Measurements from ENCODE around the gene DNAJB14. TPM values are rescaled to one million over a fixed set of nuclear protein-coding genes. Genes with fewer than 3 reads are reported as not detected.

DNAJB14 gene
- total RNA-seq, 1 experiment from 2014 or later, result 52.5 TPM

DNA sequence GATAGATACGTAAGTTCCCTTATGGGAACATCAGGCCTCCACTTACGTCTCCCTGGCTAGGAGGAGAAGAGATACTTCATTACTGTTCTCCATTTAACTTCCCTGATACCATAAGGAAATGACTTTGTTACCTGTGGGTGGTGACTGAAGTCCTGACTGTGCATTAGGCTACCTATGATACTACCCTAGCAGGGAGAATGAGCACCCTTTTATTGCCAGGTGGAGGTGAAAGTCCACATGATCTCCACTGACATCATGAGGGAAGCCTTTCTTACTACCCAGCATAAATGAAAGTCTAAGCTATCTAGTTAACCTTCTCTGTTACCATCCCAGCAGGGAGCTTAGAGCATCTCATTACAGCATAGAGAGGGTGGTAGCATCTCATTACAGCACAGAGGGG lies 27.8 kb downstream of the DNAJB14 start:
- H3K36me3 ChIP-seq (ENCODE audit: control insufficient read depth in 1 of 2, insufficient read depth in 2 of 2, low read length in 2 of 2), result peaks cover 0 to 16% of the 10 kb centered on the region in 2 experiments; a peak in 2 of 4 replicates
- no peaks in the 10 kb centered on the region for H3K9me2 ChIP-seq (ENCODE audit: insufficient read depth)
- POLR2A ChIA-PET, result no interaction called here
- no peak for ATAC-seq
- CTCF ChIA-PET, result no interaction called here
- peaks cover 11% of the 10 kb centered on the region; the same call in 1 of the 2 replicates for H3K79me2 ChIP-seq (ENCODE audit: insufficient read depth, low read length)
- H3K9ac ChIP-seq (ENCODE audit: low read length), result no peak overlapping the region
- H3K27me3 ChIP-seq (ENCODE audit: insufficient read depth, low read length), result no peaks in the 10 kb centered on the region
- RAD21 ChIA-PET (ENCODE audit: low non-redundant PET in 1 of 2, low total read pairs in 2 of 2, uncharacterized antibody in 2 of 2, unreplicated experiment in 2 of 2), result no interaction called here
- H3K27ac ChIP-seq (ENCODE audit: low read depth, low read length), result no peak overlapping the region
- H3K4me3 ChIP-seq (replicated peaks in 1 of 2; ENCODE audit: low read depth in 1 of 2, low read length in 2 of 2), result no peak overlapping the region
- TF ChIP-seq CTCF (IDR thresholded peaks at IDR 0.05 in 2 of 3, conservative IDR thresholded peaks at IDR 0.05 in 1 of 3; ENCODE audit: borderline replicate concordance in 1 of 3, insufficient read depth in 1 of 3, low read depth in 2 of 3, low read length in 2 of 3) (no peak), FOSL1 (IDR thresholded peaks at IDR 0.05; ENCODE audit: low read depth) (no peak), EZH2phosphoT487 (IDR thresholded peaks at IDR 0.05; ENCODE audit: borderline replicate concordance) (no peak), RAD21 (IDR thresholded peaks at IDR 0.05; ENCODE audit: low read depth) (no peak), ELF1 (IDR thresholded peaks at IDR 0.05; ENCODE audit: borderline replicate concordance, low read depth) (no peak), ZNF274 (IDR thresholded peaks at IDR 0.05; ENCODE audit: low read depth, low read length) (no peak), POLR2A (IDR thresholded peaks at IDR 0.05; ENCODE audit: borderline replicate concordance, extremely low read depth, insufficient read depth, insufficient read length) (no peak)
- TF ChIP-seq, protein P1, sequence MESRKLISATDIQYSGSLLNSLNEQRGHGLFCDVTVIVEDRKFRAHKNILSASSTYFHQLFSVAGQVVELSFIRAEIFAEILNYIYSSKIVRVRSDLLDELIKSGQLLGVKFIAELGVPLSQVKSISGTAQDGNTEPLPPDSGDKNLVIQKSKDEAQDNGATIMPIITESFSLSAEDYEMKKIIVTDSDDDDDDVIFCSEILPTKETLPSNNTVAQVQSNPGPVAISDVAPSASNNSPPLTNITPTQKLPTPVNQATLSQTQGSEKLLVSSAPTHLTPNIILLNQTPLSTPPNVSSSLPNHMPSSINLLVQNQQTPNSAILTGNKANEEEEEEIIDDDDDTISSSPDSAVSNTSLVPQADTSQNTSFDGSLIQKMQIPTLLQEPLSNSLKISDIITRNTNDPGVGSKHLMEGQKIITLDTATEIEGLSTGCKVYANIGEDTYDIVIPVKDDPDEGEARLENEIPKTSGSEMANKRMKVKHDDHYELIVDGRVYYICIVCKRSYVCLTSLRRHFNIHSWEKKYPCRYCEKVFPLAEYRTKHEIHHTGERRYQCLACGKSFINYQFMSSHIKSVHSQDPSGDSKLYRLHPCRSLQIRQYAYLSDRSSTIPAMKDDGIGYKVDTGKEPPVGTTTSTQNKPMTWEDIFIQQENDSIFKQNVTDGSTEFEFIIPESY (IDR thresholded peaks at IDR 0.05; ENCODE audit: extremely low read depth, insufficient replicate concordance, low read length), result no peak
- TF ChIP-seq, protein P2, sequence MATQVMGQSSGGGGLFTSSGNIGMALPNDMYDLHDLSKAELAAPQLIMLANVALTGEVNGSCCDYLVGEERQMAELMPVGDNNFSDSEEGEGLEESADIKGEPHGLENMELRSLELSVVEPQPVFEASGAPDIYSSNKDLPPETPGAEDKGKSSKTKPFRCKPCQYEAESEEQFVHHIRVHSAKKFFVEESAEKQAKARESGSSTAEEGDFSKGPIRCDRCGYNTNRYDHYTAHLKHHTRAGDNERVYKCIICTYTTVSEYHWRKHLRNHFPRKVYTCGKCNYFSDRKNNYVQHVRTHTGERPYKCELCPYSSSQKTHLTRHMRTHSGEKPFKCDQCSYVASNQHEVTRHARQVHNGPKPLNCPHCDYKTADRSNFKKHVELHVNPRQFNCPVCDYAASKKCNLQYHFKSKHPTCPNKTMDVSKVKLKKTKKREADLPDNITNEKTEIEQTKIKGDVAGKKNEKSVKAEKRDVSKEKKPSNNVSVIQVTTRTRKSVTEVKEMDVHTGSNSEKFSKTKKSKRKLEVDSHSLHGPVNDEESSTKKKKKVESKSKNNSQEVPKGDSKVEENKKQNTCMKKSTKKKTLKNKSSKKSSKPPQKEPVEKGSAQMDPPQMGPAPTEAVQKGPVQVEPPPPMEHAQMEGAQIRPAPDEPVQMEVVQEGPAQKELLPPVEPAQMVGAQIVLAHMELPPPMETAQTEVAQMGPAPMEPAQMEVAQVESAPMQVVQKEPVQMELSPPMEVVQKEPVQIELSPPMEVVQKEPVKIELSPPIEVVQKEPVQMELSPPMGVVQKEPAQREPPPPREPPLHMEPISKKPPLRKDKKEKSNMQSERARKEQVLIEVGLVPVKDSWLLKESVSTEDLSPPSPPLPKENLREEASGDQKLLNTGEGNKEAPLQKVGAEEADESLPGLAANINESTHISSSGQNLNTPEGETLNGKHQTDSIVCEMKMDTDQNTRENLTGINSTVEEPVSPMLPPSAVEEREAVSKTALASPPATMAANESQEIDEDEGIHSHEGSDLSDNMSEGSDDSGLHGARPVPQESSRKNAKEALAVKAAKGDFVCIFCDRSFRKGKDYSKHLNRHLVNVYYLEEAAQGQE (IDR thresholded peaks at IDR 0.05; ENCODE audit: low read depth), result no peak
- TF ChIP-seq, protein P3, sequence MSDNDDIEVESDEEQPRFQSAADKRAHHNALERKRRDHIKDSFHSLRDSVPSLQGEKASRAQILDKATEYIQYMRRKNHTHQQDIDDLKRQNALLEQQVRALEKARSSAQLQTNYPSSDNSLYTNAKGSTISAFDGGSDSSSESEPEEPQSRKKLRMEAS (IDR thresholded peaks at IDR 0.05), result no peak
- intact Hi-C loops (cut with micrococcal nuclease), result no loop called here
- no peak overlapping the region for H2AFZ ChIP-seq (ENCODE audit: low read depth, low read length, poor library complexity, severe bottlenecking)
- H3K9me3 ChIP-seq (ENCODE audit: control insufficient read depth in 1 of 2, insufficient read depth in 1 of 2, low read depth in 1 of 2, low read length in 2 of 2), result no peaks in the 10 kb centered on the region
- DNase-seq (ENCODE audit: low read depth, low spot score), result no peak
- BruUV-seq (replicated peaks), result no TSS peak
- H4K20me1 ChIP-seq (ENCODE audit: insufficient read depth), result no peaks in the 10 kb centered on the region
- no peaks in the 10 kb centered on the region for H3K4me1 ChIP-seq (ENCODE audit: control insufficient read depth in 1 of 2, insufficient read depth in 2 of 2, low read length in 2 of 2)
- H3K4me2 ChIP-seq (ENCODE audit: low read length), result no peak overlapping the region

Measured in HCT116 (cell line).